ENCODE data around the gene BCOR. TPM values are rescaled to one million over a fixed set of nuclear protein-coding genes. Genes with fewer than 3 reads are reported as not detected.

BCOR gene
- total and polyA plus RNA-seq, 2 of the 8 experiments (the other 6 are each of a cell fraction or from before 2014, with no cell fraction given), result 25.0 to 50.8 TPM

DNA sequence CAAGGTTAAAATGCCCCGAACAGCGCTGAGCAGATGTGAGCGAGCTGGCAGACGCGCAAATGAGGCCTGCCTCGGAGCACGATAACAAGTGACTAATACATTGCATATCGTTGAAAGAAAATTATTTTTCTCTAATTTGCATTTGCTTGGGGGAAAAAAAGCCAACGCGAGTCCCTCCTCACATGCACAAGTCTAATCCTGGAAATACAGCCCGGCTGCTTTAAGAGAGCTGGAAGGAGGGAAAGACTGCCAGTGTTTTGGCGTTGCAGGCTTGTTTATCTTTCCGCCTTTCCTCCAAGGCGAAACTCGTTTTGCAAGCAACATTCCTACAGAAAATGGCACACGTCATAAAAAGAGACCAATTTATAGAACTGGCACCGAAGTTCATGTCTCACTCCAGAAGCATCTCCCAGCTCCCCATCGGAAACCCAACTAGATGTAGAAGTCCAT is 12.6 kb downstream of the BCOR start:
- WGBS, 2 experiments (ENCODE audit: extremely low coverage in 1 of 2, insufficient coverage in 1 of 2, insufficient read length in 1 of 2, insufficient replicate concordance in 2 of 2, low coverage in 1 of 2, low lambda C conversion rate in 2 of 2, missing lambda C conversion rate in 1 of 2), result 39% methylated on average over 15 of the region's 18 CpGs; no CpG with 5 or more reads in 1 of the 2 experiments
- H3K4ac ChIP-seq (replicated peaks; ENCODE audit: insufficient read length, low read depth, low read length), result no peak overlapping the region
- H4K5ac ChIP-seq (ENCODE audit: insufficient read length, low read depth, low read length), result no peak overlapping the region
- H2BK20ac ChIP-seq (ENCODE audit: low read length), result no peak overlapping the region
- ChIA-PET POLR2A (ENCODE audit: partially characterized antibody) (interaction anchor here (0.8 to 29.1 kb wide), 6 partner anchors 8 to 64 kb away, joined by 3 to 509 read pairs (median 3); partner anchors contain the start of gene BCOR), CTCF (ENCODE audit: partially characterized antibody) (no interaction called here)
- H2BK15ac ChIP-seq (ENCODE audit: low read length), result no peak overlapping the region
- no peak for TF ChIP-seq SP4 (IDR thresholded peaks at IDR 0.05; ENCODE audit: low read length)
- no peak for TF ChIP-seq SRF (IDR thresholded peaks at IDR 0.05; ENCODE audit: low read depth, low read length)
- no peak for TF ChIP-seq BACH1 (IDR thresholded peaks at IDR 0.05; ENCODE audit: low read length)
- no peak for TF ChIP-seq NRF1 (IDR thresholded peaks at IDR 0.05; ENCODE audit: low read depth, low read length)
- TF ChIP-seq RNF2 (IDR thresholded peaks at IDR 0.05; ENCODE audit: borderline replicate concordance, low read depth, low read length, missing control alignments, poor library complexity, severe bottlenecking), result peak; percentile 48
- TF ChIP-seq CBX8 (IDR thresholded peaks at IDR 0.05; ENCODE audit: borderline replicate concordance, low read depth, low read length), result no peak
- TF ChIP-seq HDAC2 (IDR thresholded peaks at IDR 0.05; ENCODE audit: borderline replicate concordance in 1 of 2, low read depth in 2 of 2, low read length in 2 of 2), result no peak
- no peak overlapping the region for H3K9ac ChIP-seq (replicated peaks in 1 of 4; ENCODE audit: extremely low read depth in 1 of 4, low read depth in 3 of 4, low read length in 3 of 4)
- no peak for DNase-seq (ENCODE audit: low read depth in 1 of 2, low spot score in 2 of 2)
- peaks cover 17 to 59% (median 41%) of the 10 kb centered on the region in 4 experiments for H3K4me1 ChIP-seq (replicated peaks in 1 of 4; ENCODE audit: control insufficient read depth in 3 of 4, insufficient read depth in 4 of 4, low read length in 3 of 4)
- H3K9me3 ChIP-seq (ENCODE audit: insufficient read depth in 2 of 2, low read depth in 1 of 2, low read length in 1 of 2), result no peaks in the 10 kb centered on the region
- H3K27me3 ChIP-seq (replicated peaks in 1 of 4; ENCODE audit: control insufficient read depth in 3 of 4, extremely low read depth in 1 of 4, insufficient read depth in 3 of 4, low read length in 3 of 4), result peaks cover 0 to 37% (median 14%) of the 10 kb centered on the region in 4 experiments; a peak in 5 of 7 replicates
- H4K91ac ChIP-seq (replicated peaks; ENCODE audit: insufficient read length, low read length), result no peak overlapping the region
- no peak overlapping the region for H3K18ac ChIP-seq (ENCODE audit: extremely low read depth, low read length)
- H3K79me1 ChIP-seq (ENCODE audit: low read depth, low read length), result peaks cover 2% of the 10 kb centered on the region; the same call in 1 of the 2 replicates
- no peak for FAIRE-seq
- no peak overlapping the region for H2BK120ac ChIP-seq (replicated peaks; ENCODE audit: low read depth, low read length)
- H3K23me2 ChIP-seq (ENCODE audit: low read depth, low read length), result peaks cover 4% of the 10 kb centered on the region; the same call in 1 of the 2 replicates
- H2AK5ac ChIP-seq (ENCODE audit: low read depth, low read length), result no peak overlapping the region
- H4K8ac ChIP-seq (ENCODE audit: extremely low read depth, insufficient read depth, low read length), result no peak overlapping the region
- no peak overlapping the region for H3K23ac ChIP-seq (ENCODE audit: insufficient read length)
- peaks cover 5 to 92% of the 10 kb centered on the region in 2 experiments; a peak in 3 of 4 replicates for H3K79me2 ChIP-seq (ENCODE audit: control insufficient read depth in 1 of 2, insufficient read depth in 2 of 2, low read length in 2 of 2)
- no peak overlapping the region for H3K14ac ChIP-seq (ENCODE audit: insufficient read length)
- H2BK5ac ChIP-seq (ENCODE audit: low read depth, low read length), result no peak overlapping the region
- H3K4me3 ChIP-seq (ENCODE audit: extremely low read depth in 1 of 4, insufficient read depth in 2 of 4, low read depth in 3 of 4, low read length in 4 of 4), result peak overlapping the region in 1 of 4 experiments; percentile 61; a peak in 2 of 8 replicates
- H3K56ac ChIP-seq (replicated peaks; ENCODE audit: insufficient read length, low read depth, low read length), result no peak overlapping the region
- H4K20me1 ChIP-seq (replicated peaks in 1 of 2; ENCODE audit: control insufficient read depth in 1 of 2, insufficient read depth in 2 of 2, low read length in 2 of 2), result peaks cover 47 to 48% of the 10 kb centered on the region in 2 experiments
- no peak overlapping the region for H3K27ac ChIP-seq (ENCODE audit: low read depth, low read length)
- peak overlapping the region; percentile 49 to 81 for H3K4me2 ChIP-seq (ENCODE audit: insufficient read depth in 1 of 2, low read depth in 2 of 2, low read length in 2 of 2)
- H2AFZ ChIP-seq (ENCODE audit: low read length), result no peak overlapping the region
- H2BK12ac ChIP-seq (ENCODE audit: low read depth, low read length), result no peak overlapping the region
- no peaks in the 10 kb centered on the region for H3K36me3 ChIP-seq (ENCODE audit: control insufficient read depth in 2 of 4, insufficient read depth in 4 of 4, low read length in 3 of 4)

Measured in H1 (cell line).